ENCODE data around the gene RASA1.
"Not testable (repeated sequence)": the region's sequence is repeated elsewhere in the genome, so short reads cannot be mapped to it uniquely, and the experiment has no call there.

RASA1 gene

DNA sequence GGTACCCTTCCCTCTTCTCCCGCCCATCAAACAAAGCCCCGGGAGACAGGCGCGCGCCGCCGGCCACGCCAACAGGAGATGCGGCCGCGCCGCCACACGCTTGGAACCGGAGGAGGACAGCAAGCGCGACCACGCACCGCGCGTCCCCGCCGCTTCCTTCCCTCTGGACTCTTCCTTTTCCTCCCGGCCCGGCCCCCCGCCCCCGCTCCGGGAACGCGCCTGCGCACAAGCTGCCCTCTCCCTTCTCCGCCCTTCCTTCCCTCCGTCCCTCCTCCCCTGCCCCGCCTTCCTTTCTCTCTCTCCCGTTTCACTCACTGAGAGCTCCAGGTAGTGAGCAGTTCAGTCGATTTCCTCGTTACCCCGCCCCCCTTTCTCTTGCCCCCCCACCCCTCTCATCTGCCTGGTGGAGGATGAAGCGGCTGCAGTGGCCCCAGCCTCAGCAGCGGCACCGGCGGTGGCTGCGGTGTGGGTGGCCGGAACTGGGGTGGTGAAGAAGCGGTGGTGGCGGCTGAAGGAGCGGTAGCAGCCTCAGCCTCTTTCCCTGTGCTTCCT lies at the start of gene RASA1:
TSS of gene RASA1 (plus strand) at position 310 of the 552 bp plus-strand sequence. CDS start 569 bp downstream, outside the sequence.
- FAIRE-seq, result no peak

DNA sequence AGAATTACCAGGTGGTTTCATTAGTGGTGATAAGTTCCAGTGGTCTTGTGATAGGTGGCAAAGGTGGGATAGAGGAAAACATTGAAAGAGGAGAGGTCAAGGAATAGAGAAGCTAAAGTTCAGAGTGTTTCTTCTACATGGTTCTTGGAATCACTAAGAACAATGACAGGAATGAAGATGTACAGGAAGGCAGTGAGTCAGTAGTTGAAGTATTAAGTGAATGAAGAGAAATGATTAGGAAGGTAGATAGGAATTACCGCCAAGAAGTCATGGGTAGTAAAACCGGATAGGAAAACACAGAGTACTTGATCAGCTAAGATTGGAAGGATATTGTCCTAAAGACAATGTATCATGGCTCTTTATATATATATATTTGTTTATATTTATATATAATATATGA lies 37.9 kb upstream of the RASA1 start:
- no peak for FAIRE-seq

DNA sequence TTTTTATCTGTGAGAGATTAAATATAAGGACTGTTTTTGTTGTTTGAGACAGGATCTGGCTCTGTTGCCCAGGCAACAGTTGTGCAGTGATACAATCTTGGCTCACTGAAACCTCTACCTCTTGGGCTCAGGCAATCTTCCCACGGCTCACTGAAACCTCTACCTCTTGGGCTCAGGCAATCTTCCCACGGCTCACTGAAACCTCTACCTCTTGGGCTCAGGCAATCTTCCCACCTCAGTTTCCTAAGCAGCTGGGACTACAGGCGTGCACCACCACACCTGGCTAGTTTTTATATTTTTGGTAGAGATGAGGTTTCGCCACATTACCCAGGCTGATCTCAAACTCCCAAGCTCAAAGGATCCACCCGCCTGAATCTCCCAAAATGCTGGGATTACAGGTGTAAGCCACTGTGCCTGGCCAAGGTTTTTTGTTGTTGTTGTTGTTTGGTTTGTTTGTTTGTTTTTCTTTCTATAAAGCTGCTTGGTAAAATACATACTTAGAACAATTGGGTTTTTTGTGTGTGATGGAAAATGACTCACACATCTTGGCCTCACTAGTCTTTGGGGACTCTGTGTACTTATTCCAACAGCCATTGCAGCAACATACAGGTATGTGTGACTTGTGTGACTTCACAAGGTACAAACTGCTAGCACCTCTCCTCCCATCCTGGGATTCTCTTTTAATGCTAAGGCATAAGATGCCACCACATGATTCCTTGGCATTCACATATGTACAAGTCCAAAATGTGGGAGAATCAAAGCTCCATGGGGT lies 36.5 kb upstream of the RASA1 start:
- FAIRE-seq, result no peak

DNA sequence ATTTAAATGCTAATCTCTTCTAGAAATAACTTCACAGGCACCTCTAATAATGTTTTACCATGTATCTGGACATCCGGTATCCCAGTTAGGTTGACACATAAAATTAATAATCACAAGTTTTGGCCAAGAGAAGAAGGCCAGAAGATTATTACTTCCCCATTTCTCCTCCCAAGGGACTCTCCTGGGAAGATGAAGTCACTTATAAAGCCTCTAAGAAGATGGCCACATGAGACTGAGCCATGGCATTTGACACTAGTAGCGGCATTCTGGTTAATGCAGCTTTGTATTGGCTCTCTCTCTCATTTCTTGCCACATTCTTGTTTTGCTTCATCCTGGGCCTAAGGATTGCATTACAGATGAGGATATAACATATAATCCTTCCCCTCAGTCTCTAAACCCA lies 34.5 kb upstream of the RASA1 start:
- no peak for FAIRE-seq

DNA sequence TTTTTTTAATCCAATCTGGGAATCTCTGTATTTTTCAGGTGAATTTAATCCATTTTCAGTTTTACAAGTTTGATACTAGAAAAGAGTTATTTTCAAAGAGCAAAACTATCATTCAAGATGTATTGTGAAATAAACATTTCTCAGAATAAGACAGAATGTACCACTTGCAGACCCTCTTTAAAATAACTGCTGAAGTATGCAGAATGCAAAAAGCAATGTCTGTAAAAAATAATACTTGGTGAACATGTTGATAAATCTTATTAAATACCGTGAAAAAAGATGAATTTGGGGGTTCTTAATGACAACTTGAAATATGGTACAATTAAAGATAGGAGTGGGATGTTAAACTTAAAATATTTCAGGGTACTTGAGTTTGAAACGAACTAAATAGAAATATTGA lies 26.1 kb upstream of the RASA1 start:
- no peak for FAIRE-seq

DNA sequence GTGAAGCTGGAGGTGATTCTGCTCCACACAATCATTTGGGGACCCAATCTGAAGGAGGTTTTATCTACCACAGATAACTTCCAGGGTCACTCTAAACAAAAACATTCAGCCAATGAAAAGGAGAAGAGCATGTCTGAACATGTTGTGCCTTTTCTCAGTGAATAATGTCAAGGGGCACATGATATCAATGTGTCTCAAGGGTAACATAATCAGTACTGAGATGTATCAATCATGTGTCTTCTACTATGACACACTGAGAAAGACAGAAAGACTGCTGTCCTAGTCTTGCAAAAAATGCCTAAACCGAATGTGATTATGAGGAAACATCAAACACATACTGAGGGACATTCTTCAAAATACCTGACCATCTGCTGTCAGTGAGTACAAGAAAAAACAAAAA lies 25.4 kb upstream of the RASA1 start:
- no peak for FAIRE-seq

DNA sequence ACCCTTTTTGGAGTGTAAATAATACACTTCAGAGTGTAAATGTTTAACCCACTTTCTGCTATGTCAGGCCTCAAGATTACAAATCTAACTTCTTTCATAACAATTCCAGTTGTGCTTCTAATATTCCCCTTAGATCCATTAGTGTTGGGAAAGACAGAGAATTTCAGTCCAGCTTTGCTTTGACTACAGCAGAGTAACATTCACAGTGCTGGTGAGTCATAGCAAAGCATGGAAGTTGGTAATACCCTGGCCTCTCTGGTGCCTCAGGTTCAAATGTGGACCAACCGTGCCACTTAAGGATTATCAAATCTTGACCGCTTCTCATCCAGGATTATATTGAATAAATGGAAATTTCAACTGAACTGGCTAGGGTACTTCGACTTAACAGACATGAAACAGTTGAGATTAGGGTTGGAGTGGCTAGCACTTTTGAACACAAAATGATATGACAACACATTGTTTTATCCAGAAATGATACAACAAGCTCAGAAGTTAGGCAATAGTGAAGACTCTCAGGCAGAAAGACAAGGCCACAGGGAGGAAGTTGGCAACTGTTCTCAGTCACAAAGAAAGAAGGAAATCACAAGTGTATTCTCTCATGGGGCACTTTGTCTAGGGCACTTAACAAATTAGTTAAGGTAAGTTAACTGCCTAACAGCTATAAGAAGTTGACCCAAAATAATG lies 24.4 kb upstream of the RASA1 start:
- FAIRE-seq, result no peak

DNA sequence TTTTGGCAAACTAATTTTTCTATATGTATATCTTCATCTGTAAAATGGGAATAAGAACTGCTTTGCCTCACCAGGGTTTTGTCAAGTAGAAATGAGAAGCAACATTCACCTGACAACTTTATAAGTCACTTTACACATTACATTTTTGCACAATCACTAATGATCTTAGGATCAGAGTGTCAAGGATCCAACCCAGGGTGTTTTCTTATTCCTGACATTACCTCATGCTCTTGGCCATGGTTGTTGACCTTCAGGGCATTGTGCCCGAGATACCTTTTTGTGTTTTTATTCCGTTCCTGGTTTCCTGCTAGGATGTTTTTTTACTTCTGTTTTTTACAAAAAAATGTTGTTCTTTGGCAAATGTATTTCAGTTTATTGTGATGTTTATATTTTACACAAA lies 22.2 kb upstream of the RASA1 start:
- FAIRE-seq, result no peak

DNA sequence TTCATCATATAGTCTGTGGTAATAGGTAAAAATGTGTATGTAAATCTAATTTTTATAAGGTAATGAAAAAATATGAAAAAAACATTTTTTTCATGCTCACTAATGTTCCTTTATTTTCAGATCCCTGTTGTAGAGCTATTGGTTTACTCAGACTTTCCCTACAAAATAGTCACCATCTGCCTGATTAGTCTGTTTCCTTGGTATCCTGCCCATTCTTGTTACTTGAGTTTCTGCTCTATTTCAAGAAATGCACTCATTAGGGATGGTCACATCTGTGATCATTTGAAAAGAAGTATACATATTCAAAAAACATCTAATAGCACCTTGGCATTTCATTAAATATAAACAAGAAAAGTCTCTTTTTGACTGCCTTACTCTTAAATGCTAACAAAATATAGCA lies 21.6 kb upstream of the RASA1 start:
- FAIRE-seq, result no peak

DNA sequence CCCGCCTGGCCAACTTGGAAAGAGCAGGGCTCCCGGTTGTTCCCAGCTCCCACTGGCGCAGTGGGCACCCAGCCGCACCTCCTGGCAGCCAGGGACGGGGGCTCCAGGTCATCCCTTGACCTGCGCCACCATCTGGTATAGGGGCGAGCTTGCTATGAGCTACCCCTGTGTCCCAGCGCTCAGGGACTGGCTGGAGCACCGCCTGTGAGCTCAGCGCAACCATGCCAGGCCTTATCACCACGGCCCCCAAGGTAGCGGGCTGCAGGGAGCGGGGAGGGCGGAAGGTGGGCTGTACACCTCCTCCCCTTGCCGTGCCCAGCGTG lies 15.4 kb upstream of the RASA1 start:
- FAIRE-seq, result no peak

DNA sequence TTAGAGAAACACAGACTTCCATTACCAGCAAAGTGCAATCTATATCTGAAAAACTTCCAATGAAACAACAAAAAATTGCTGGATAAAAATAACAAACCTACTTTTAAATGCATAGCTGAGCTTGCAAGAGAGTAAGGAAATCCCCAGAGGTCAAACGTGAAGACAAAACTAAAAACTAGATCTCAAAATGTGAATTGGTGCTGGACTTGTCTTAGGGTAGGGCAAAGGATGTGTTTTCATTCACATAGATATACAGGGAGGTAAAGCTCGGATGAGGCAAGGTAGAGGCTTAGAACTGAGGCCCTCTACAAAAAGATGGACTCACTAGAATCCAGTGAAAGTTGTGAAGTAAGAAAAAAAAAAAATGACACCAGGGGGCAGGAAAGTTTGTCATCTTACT lies 13.6 kb upstream of the RASA1 start:
- FAIRE-seq, result no peak

DNA sequence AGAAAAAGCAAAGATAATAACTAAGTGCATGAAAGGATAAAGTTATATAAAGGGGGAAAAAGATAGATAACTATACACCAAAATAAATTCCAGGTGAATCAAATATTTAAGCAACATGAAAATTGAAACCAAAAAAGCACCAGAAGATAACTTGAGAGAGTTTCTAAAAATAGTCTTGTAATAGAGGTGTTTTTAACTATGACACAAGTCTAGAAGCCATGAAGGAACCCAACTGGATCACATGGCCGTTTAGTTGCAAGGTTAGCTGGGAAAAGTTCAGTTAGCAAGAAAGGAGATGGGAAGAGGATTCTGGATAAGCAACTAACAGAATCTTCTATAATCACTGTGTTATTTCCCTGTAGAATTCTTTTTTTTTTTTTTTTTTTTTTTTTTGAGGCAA lies 9.2 kb upstream of the RASA1 start:
- no peak for FAIRE-seq

DNA sequence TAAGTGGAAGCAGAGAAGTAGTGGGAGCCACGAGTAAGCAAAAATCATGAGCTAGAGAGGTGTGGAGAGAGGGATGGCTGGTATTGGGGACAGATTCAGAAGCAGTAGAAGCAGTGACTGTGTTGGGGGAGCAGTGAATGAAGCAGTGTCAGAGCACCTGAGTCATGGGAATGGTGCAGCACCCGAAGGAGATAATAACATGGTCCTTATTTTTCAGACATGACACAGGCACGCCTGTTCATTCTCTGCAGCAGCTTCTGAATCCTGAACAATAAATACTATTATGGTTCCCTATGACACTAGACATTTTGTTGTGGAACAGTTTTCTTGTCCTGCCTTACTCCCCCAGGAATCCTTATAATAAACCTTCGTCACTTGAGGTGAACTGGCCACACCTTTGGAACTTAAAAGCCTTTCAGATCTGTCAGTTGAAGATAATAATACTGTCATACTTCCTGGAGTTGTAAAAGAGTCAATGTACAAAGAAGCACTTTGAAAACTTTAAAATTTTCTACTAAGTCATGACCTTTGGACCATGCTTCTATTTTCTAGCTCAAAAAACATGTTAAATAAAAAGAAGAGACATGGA lies 7.0 kb upstream of the RASA1 start:
- FAIRE-seq, result no peak

DNA sequence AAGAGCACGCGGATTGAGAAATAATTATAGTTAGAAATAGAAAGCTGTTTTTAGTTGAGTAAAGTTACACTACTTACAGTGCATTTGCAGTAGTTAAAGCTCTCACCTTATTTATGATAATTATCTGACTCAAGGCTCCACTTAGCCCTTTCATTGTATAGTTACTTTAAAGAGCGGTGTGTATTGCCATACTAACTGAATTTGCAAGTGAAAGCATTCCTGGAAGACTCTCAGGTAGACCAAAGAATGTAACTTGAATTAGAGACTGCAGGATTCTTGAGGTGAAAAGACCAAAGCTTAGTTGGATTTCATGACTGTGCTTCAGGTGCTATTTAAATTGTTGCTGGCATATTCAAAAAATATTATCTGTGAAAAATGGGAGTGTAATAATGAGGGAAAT lies 4.2 kb upstream of the RASA1 start:
- FAIRE-seq, result no peak

DNA sequence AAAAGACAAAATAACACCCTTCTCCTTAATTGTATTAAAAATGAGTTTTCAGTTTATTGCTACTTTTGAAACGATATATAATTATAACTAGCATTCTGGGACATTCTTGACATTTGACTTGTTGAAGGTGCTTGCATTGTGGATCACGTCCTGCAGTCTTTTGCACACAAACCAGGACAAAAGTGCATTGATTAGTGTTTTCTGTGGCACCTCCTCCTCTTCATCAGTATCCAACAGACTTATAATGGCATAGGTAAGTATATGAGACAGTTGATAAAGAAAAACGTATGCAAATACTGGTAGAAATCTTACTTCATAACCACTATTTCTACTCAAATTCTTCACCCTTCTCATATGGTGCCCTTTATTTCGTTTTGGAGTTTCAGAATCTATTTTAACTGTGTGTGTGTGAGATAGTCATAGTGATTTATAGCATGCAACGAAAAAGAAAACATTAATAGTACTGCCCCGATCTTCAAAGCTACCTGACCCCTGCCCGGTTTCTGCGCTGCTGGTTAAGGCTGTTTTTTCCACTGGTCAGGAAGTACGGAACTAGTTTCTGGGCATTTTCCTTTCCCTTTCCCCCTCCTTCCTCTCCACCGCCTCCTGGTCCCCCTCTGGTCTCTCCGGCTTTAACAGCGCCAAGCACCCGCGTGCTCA lies 639 bp upstream of the RASA1 start:
- FAIRE-seq, result no peak

DNA sequence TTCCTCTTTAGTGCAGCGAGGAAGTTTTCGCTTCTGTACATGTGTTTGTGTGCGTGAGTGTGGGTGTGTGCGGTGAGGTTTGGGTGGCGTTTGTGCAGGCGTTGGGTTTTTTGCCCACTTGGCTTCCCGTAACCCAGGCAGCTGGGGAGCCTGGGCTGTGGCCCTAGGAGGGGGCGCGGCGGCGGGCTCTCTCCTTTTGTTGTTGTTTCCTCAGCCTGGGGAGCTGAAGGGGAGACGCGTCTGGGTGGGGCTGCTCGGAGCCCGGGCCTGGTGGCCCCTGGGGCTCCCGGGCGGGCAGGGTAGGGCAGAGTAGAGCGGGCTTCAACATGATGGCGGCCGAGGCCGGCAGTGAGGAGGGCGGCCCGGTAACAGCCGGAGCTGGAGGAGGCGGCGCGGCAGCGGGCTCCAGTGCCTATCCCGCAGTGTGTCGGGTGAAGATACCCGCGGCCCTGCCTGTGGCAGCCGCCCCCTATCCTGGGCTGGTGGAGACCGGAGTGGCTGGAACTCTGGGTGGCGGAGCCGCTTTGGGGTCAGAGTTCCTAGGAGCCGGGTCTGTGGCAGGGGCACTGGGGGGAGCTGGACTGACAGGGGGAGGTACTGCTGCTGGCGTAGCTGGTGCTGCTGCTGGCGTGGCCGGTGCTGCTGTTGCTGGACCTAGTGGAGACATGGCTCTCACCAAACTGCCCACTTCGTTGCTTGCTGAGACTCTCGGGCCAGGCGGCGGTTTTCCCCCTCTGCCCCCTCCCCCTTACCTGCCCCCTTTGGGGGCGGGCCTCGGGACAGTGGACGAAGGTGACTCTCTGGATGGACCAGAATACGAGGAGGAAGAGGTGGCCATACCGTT lies 665 bp downstream of the RASA1 start:
- FAIRE-seq, result no peak

DNA sequence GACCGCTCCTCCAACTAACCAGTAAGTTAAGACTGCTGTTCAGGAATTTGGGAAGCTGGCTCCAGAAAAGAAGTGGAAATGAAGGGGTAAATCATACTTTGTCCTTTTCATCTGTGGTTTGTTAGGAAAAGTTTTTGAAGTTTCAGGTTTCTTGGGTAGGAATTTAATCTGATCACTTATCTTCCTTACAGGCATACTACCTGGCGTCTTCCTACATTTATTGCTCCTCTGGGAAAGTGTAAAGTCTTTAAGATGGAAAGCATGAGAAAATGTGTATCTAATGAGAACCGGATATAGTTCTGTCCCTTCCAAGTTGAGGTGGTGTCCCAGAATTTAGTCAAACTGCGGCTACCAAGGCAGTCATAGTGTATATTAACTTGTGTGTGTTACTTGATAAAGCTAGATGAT lies 1.3 kb downstream of the RASA1 start:
- no peak for FAIRE-seq

DNA sequence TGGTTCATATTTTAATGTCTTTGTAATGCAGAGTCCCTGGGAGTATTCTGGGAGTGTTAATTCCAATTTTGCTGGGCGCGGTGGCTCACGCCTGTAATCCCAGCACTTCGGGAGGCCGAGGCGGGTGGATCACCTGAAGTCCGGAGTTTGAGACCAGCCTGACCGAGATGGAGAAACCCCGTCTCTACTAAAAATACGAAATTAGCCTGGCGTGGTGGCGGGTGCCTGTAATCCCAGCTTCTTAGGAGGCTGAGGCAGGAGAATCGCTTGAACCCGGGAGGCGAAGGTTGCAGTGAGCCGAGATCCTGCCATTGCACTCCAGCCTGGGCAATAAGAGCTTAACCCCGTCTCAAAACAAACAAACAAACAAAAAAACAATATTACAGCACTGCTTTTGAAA lies 3.2 kb downstream of the RASA1 start:
- not testable (repeated sequence) for FAIRE-seq

DNA sequence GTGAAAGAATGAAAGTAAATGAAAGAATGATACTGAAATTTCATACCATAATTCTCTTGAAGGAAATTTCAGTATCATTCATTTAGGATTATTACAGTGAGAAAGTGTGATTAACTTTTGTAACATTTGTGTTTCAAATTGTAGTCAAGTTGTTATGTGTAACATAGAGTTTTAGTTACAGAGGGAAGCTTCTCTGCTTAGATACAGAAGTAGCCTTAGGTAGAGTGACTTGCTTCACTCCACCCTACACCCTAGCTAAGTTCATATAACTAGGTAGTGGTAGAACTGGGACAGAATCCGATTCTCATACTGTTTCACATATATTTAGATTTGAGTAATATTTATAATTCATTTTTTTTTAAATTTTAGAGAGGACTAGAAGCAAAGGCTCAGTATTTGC lies 9.0 kb downstream of the RASA1 start:
- no peak for FAIRE-seq

DNA sequence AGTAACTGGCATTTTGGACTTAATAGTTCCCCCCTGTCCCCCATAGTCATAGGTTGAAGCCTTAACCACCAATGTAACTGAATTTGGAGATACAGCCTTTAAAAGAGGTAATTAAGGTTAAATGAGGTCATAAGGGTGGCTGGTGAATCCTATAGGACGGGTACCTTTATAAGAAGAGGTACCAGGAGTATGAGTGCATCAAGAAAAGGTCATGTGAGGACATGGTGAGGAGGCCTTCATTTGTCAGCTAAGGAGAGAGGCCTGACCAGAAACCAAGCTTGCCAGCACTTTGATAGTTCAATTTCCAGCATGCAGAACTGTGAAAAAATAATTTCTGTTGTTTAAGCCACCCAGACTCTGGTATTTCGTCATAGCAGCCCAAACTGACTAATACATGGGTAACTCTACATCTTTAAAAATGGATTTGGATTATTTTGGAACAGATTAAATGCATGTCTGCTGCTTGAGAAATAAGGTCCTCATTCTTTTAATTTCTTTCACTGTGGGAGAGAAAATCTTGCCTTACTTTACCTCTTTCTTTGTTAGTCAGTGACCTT lies 9.7 kb downstream of the RASA1 start:
- no peak for FAIRE-seq

DNA sequence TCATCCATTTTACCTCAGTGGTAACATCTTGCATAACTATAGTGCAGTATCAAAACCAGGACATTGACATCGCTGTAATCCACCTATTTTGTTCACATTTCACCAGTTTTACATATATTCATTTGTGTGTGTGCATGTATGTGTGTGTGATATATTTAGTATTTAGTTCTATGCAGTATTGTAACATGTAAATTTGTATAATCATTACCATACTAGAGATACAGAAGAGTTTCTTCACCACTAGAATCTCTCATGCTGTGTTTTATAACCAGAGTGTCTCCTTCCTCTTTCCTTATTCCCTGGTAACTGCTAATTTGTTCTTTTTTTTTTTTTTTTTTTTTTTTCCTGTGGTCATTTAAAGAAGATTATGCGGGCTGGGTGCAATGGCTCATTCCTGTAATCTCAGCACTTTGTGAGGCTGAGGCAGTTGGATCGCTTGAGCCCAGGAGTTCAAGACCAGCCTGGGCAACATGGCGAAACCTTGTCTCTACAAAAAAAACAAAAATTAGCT lies 11.0 kb downstream of the RASA1 start:
- no peak for FAIRE-seq

DNA sequence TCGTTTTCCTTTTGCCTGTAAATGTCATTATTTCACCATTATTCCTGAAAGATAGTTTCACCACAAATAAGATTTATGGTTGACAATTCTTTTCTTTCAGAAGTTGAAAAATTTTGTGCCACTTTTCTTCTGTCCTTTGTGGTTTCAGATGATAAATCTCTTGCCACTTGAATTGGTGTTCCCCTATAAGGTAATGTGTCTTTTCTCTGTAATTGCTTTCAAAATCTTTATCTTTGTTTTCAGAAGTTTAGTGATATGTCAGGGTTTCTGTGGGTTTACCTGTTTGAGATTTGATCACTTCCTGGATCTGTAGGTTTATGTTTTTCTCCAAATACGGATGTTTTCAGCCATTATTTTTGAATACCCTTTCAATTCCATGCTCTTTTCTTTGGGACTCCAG lies 14.6 kb downstream of the RASA1 start:
- FAIRE-seq, result no peak
